GM12892 (cell line): ENCODE results near the gene ARHGEF16.

ENCODE experiments used
- POLR2A ChIP-seq: IDR thresholded peaks from 2 replicates; pipeline ENCODE4 v1.6.1; 2011; ENCODE audit warnings: low read depth, low read length, control low read depth
- TAF1 ChIP-seq: IDR thresholded peaks from 2 replicates; pipeline ENCODE4 v1.6.1; 2011; ENCODE audit warnings: low read depth, mild to moderate bottlenecking, control low read depth, low read length, borderline replicate concordance

- no peak for TF ChIP-seq POLR2A
- no peak for TF ChIP-seq TAF1
Measured at GRCh38 chr1:3510136-3510955, 55.9 kb downstream of the ARHGEF16 start.
